ENCODE data around the gene CFAP97D2. TPM values are rescaled to one million over a fixed set of nuclear protein-coding genes. Genes with fewer than 3 reads are reported as not detected.

The CFAP97D2 gene
- total and polyA plus RNA-seq, 8 donors: 0.75 to 5.8 (median 3.1) TPM

DNA sequence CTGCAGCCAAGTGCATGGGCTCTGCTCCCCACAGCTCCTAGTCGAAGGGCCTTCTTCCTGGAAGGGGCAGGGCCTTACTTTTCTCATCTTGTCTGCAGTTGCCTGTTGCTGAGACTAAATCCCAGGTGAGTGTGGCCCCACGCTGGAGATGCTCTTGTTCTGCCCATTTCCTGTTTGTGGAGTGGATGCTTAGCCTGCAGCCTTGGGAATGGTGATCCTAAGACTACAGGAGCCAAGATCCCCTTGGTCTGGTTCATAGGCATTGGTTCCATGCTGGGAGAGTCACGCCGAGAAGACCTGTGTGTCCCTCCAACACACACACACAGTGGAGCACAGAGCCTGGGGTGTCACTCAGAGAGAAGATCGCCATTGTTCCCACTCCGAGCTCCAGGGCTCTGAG, 23.5 kb downstream of the CFAP97D2 start:
- Histone ChIP-seq H3K27me3 (no peaks in the 10 kb centered on the region), H3K4me3 (no peak overlapping the region), H3K36me3 (no peaks in the 10 kb centered on the region), H3K27ac (no peak overlapping the region), H3K4me1 (no peaks in the 10 kb centered on the region), H3K9me3 (no peaks in the 10 kb centered on the region)
- 88 to 96% methylated on average over 6 of the region's 6 CpGs for WGBS, 2 donors
- ATAC-seq (no peak), FAIRE-seq (no peak), DNase-seq (no peak)
- intact Hi-C loops (cut with DNase I): loop anchor here in 1 of 3 donors (5.0 kb wide), 1 partner anchor 150 kb away; no protein-coding TSS in a partner anchor
- TF ChIP-seq CTCF (IDR thresholded peaks at IDR 0.05): no peak

DNA sequence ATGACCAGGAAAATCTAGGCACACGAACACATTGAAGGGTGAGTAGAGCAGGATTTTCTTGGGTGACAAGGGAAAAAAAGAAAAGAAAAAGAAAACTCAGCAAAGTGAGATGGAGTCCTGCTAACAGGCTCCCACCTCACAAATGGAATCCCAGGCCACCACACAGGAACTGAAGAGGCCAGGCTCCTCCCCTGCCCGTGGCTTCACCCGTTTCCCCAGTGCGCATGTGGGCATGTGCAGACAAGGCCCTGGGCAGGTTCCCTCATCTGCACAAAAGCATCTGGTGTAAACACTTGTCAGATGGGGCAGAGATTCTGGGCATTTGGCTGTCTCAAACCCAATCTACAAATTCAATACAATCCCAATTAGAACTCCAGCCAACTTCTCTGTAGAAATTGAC, 24.5 kb downstream of the CFAP97D2 start:
- H3K9me3 ChIP-seq: no peaks in the 10 kb centered on the region
- no peak for TF ChIP-seq CTCF (IDR thresholded peaks at IDR 0.05)
- no peaks in the 10 kb centered on the region for H3K36me3 ChIP-seq
- no peak for ATAC-seq
- H3K27ac ChIP-seq: no peak overlapping the region
- 83 to 95% methylated on average over 4 of the region's 4 CpGs for WGBS, 2 donors
- intact Hi-C loops (cut with DNase I): loop anchor here in 1 of 3 donors (5.0 kb wide), 1 partner anchor 151 kb away; no protein-coding TSS in a partner anchor
- no peak for DNase-seq
- no peaks in the 10 kb centered on the region for H3K4me1 ChIP-seq
- no peak for FAIRE-seq
- H3K4me3 ChIP-seq: no peak overlapping the region
- no peaks in the 10 kb centered on the region for H3K27me3 ChIP-seq

GRCh38 chr13:114204894-114205293, 25.8 kb downstream of the CFAP97D2 start:
- FAIRE-seq (no peak), ATAC-seq (no peak), DNase-seq (no peak)
- intact Hi-C loops (cut with DNase I): loop anchor here in 1 of 3 donors (5.0 kb wide), 1 partner anchor 153 kb away; no protein-coding TSS in a partner anchor
- Histone ChIP-seq H3K36me3 (no peaks in the 10 kb centered on the region), H3K27ac (no peak overlapping the region), H3K4me3 (no peak overlapping the region), H3K9me3 (no peaks in the 10 kb centered on the region), H3K27me3 (no peaks in the 10 kb centered on the region), H3K4me1 (no peaks in the 10 kb centered on the region)
- WGBS, 2 donors: 80 to 83% methylated on average over 4 of the region's 4 CpGs
- no peak for TF ChIP-seq CTCF (IDR thresholded peaks at IDR 0.05)

- intact Hi-C loops (cut with DNase I): no loop called here
- FAIRE-seq (no peak), ATAC-seq (no peak), DNase-seq (no peak)
- Histone ChIP-seq H3K4me1 (no peaks in the 10 kb centered on the region), H3K9me3 (no peaks in the 10 kb centered on the region), H3K4me3 (no peak overlapping the region), H3K27ac (no peak overlapping the region), H3K36me3 (no peaks in the 10 kb centered on the region), H3K27me3 (no peaks in the 10 kb centered on the region)
- TF ChIP-seq CTCF (IDR thresholded peaks at IDR 0.05): no peak
- 84 to 86% methylated on average over 6 of the region's 6 CpGs for WGBS, 2 donors
These were observed 29.1 kb downstream of the CFAP97D2 start for GRCh38 chr13:114208134-114208533.

DNA sequence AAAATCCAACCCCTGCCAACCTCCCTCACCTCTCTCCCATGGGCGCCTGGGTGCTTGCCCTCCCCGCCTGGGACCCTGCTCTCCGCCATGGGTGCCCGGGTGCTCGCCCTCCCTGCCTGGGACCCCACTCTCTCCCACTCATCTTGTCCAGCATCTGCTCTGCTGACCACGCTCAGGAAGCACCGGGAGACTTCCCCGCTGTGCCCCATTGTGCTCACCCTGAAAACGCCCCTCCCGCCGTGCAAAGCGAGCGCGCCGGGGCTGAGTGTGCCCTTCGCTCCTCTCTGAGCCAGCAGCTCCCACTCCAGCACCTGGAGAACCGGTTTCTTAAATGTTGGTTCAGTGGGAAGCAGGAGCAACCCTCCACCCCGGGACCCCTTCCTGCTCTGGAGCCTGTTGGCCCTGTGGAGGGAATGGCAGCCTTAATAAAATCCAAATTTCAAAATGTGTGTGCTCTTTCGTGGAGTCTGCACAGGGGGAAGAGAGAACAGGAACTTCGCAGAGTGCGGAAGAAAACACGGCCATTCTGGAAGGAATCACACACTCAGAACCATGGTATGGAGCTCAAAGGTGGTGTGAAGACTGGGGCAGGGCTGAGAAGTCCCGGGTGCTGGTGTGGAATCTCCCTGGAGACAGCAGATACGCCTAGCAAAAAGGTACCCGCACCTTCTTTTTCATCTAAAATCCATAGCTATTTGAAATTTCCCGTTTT, 32.5 kb downstream of the CFAP97D2 start:
- Histone ChIP-seq H3K27me3 (no peaks in the 10 kb centered on the region), H3K9me3 (no peaks in the 10 kb centered on the region), H3K36me3 (no peaks in the 10 kb centered on the region), H3K4me1 (no peaks in the 10 kb centered on the region), H3K27ac (no peak overlapping the region), H3K4me3 (no peak overlapping the region)
- no peak for DNase-seq
- intact Hi-C loops (cut with DNase I): no loop called here
- no peak for ATAC-seq
- TF ChIP-seq CTCF (IDR thresholded peaks at IDR 0.05): no peak
- FAIRE-seq: no peak
- 73 to 79% methylated on average over 26 of the region's 26 CpGs for WGBS, 2 donors
